SK-N-SH (cell line): Measurements from ENCODE around the gene VIPR2. TPM values are rescaled to one million over a fixed set of nuclear protein-coding genes. Genes with fewer than 3 reads are reported as not detected.
"Not testable (repeated sequence)": the region's sequence is repeated elsewhere in the genome, so short reads cannot be mapped to it uniquely, and the experiment has no call there.

ENCODE experiments used
- CTCF ChIA-PET: fragments of 300-600, 350-600 bp; formaldehyde crosslinking; extraction: SDS; loops from one replicate; lab custom pipeline; 2021; lab: Yijun Ruan, JAX
- POLR2A ChIA-PET: fragments of 350-600 bp; sonication (Branson Sonifier 250); formaldehyde crosslinking; extraction: SDS; loops from one replicate; lab custom pipeline; 2020; ENCODE audit warnings: antibody characterized with exemption, inconsistent platforms; lab: Yijun Ruan, JAX
- DNase-seq: peaks from one replicate; pipeline ENCODE4 v3.0.0; 2012
- H2AFZ ChIP-seq: fragments of 200-600 bp; sonication (generic); 2 replicates; pipeline ENCODE4 v1.8.1; 2016; ENCODE audit warnings: antibody characterized with exemption, mild to moderate bottlenecking, low read depth
- H3F3A ChIP-seq: fragments of 200-600 bp; sonication (generic); replicated peaks from 2 replicates; pipeline ENCODE3; 2016; ENCODE audit warnings: antibody characterized with exemption, mild to moderate bottlenecking; ENCODE audit not compliant: insufficient read depth
- H3K27ac ChIP-seq, 2 experiments: fragments of 200-500 bp in 1 of 2; fragments of 200-600 bp in 1 of 2; sonication (Bioruptor generic) in 1 of 2; sonication (generic), shearing (Covaris generic) in 1 of 2; 2 replicates each; pipeline versions ENCODE4 v1.5.1 to v1.6.1; 2014 to 2016; ENCODE audit warnings: low read depth in 2 of 2, inconsistent platforms in 1 of 2, low read length in 1 of 2, mild to moderate bottlenecking in 1 of 2, mixed read lengths in 1 of 2
- H3K27me3 ChIP-seq: fragments of 200-600 bp; sonication (generic), shearing (Covaris generic); 2 replicates; pipeline ENCODE4 v1.6.1; 2016; ENCODE audit warnings: mixed run types; ENCODE audit not compliant: insufficient read depth
- H3K36me3 ChIP-seq, 2 experiments: fragments of 200-500 bp in 1 of 2; fragments of 200-600 bp in 1 of 2; sonication (Bioruptor generic) in 1 of 2; sonication (generic) in 1 of 2; replicated peaks in 1 of 2; 2 replicates each; pipeline versions ENCODE3 to v1.5.1; 2014 to 2016; ENCODE audit warnings: low read length in 1 of 2, mild to moderate bottlenecking in 1 of 2; ENCODE audit not compliant: insufficient read depth in 2 of 2, control insufficient read depth in 1 of 2
- H3K4me1 ChIP-seq, 2 experiments: fragments of 200-500 bp in 1 of 2; fragments of 200-600 bp in 1 of 2; sonication (Bioruptor generic) in 1 of 2; sonication (generic), shearing (Covaris generic) in 1 of 2; 2 replicates each; pipeline versions ENCODE4 v1.5.1 to v1.6.1; 2014 to 2016; ENCODE audit warnings: low read depth in 1 of 2, low read length in 1 of 2, mixed run types in 1 of 2; ENCODE audit not compliant: insufficient read depth in 2 of 2, control insufficient read depth in 1 of 2
- H3K4me2 ChIP-seq: fragments of 200-600 bp; sonication (generic), shearing (Covaris generic); 2 replicates; pipeline ENCODE4 v1.6.1; 2017; ENCODE audit warnings: mixed run types
- H3K4me3 ChIP-seq, 2 experiments: fragments of 200-500 bp in 1 of 2; fragments of 200-600 bp in 1 of 2; sonication (Bioruptor generic) in 1 of 2; sonication (generic), shearing (Covaris generic) in 1 of 2; 2 replicates each; pipeline versions ENCODE4 v1.5.1 to v1.8.1; 2014 to 2016; ENCODE audit warnings: low read depth in 2 of 2, inconsistent platforms in 1 of 2, low read length in 1 of 2, mild to moderate bottlenecking in 1 of 2, mixed read lengths in 1 of 2, moderate library complexity in 1 of 2
- H3K79me2 ChIP-seq: fragments of 200-600 bp; sonication (generic); 2 replicates; pipeline ENCODE4 v1.8.1; 2017; ENCODE audit warnings: mild to moderate bottlenecking; ENCODE audit not compliant: insufficient read depth
- H3K9ac ChIP-seq: fragments of 200-600 bp; sonication (generic); 2 replicates; pipeline ENCODE4 v1.6.1; 2017; ENCODE audit warnings: mixed run types
- H3K9me2 ChIP-seq: fragments of 200-600 bp; sonication (generic); 2 replicates; pipeline ENCODE4 v1.6.1; 2017; ENCODE audit warnings: mixed run types
- H3K9me3 ChIP-seq: fragments of 200-600 bp; sonication (generic); 2 replicates; pipeline ENCODE4 v1.6.1; 2017; ENCODE audit warnings: mixed run types, mild to moderate bottlenecking, moderate library complexity
- H4K20me1 ChIP-seq: fragments of 200-600 bp; sonication (generic); 2 replicates; pipeline ENCODE4 v1.6.1; 2017; ENCODE audit warnings: mild to moderate bottlenecking, mixed run types; ENCODE audit not compliant: insufficient read depth
- ELF1 ChIP-seq: IDR thresholded peaks from 2 replicates; pipeline ENCODE4 v1.4.0; 2012
- EP300 ChIP-seq, 2 experiments: IDR thresholded peaks; 2 replicates each; pipeline versions ENCODE4 v1.4.0 to v1.6.1; 2012; ENCODE audit warnings: borderline replicate concordance in 1 of 2, low read depth in 1 of 2, low read length in 1 of 2
- EZH2phosphoT487 ChIP-seq: fragments of 200-600 bp; sonication (generic); IDR thresholded peaks from 2 replicates; pipeline ENCODE4 v1.6.1; 2017; ENCODE audit warnings: low read depth, mixed run types, mild to moderate bottlenecking, antibody characterized with exemption, moderate library complexity, borderline replicate concordance
- FOSL2 ChIP-seq: IDR thresholded peaks from 2 replicates; pipeline ENCODE4 v1.4.0; 2012; ENCODE audit warnings: low read depth, mild to moderate bottlenecking, moderate library complexity, borderline replicate concordance
- JUND ChIP-seq: IDR thresholded peaks from 2 replicates; pipeline ENCODE4 v1.4.0; 2012
- MEF2A ChIP-seq: IDR thresholded peaks from 2 replicates; pipeline ENCODE4 v1.4.0; 2012; ENCODE audit warnings: low read depth, borderline replicate concordance
- NFIC ChIP-seq: IDR thresholded peaks from 2 replicates; pipeline ENCODE4 v1.4.0; 2012; ENCODE audit warnings: borderline replicate concordance
- NRF1 ChIP-seq: IDR thresholded peaks from 2 replicates; pipeline ENCODE4 v1.6.1; 2012; ENCODE audit warnings: low read depth, mild to moderate bottlenecking, low read length
- RCOR1 ChIP-seq: fragments of 150-350 bp; IDR thresholded peaks from 2 replicates; pipeline ENCODE4 v1.6.1; 2017; ENCODE audit warnings: antibody characterized with exemption, low read length
- RFX5 ChIP-seq: IDR thresholded peaks from 2 replicates; pipeline ENCODE4 v1.6.1; 2012; ENCODE audit warnings: mild to moderate bottlenecking, improper control_type of control experiment, low read length
- SIN3A ChIP-seq: IDR thresholded peaks from 2 replicates; pipeline ENCODE4 v1.6.1; 2012; ENCODE audit warnings: low read depth, mild to moderate bottlenecking, low read length, moderate library complexity, borderline replicate concordance
- WGBS: methylation state at CpG from one replicate; pipeline ENCODE4 v1.1.6; 2017; ENCODE audit warnings: low lambda C conversion rate; 5-methylcytosine and 5-hydroxymethylcytosine counted together
- polyA plus RNA-seq, 3 experiments: library from polyadenylated mRNA; depleted of rRNA; stranded (reverse); fragments of >200 nt; gene quantifications; 2 replicates each; pipeline ENCODE4 v1.2.3, GENCODE V29; 2012

Gene VIPR2
- polyA plus RNA-seq, 1 of the 3 experiments (the other 2 are of a cell fraction): not detected

GRCh38 chr7:159123294-159123693, 21.4 kb downstream of the VIPR2 start:
- H3K4me1 ChIP-seq, H4K20me1 ChIP-seq, H2AFZ ChIP-seq, H3K4me2 ChIP-seq, H3K4me3 ChIP-seq, DNase-seq, H3K79me2 ChIP-seq, H3K9ac ChIP-seq, H3K27ac ChIP-seq, POLR2A ChIA-PET, H3F3A ChIP-seq, H3K36me3 ChIP-seq, H3K9me3 ChIP-seq, H3K27me3 ChIP-seq, H3K9me2 ChIP-seq: not testable (repeated sequence)
- CTCF ChIA-PET: interaction anchor here (1.0 to 1.1 kb wide), 2 partner anchors 8 to 13 kb away, joined by 3 read pairs; no protein-coding TSS in a partner anchor

GRCh38 chr7:159122276-159122675, 22.4 kb downstream of the VIPR2 start:
- no peak for TF ChIP-seq NRF1
- TF ChIP-seq MEF2A: no peak
- no peak for TF ChIP-seq ELF1
- no peak for TF ChIP-seq RCOR1
- TF ChIP-seq EZH2phosphoT487: no peak
- TF ChIP-seq JUND: no peak
- TF ChIP-seq SIN3A: no peak
- TF ChIP-seq FOSL2: no peak
- TF ChIP-seq RFX5: no peak
- H3K4me2 ChIP-seq: no peak overlapping the region
- no peak overlapping the region for H3K27ac ChIP-seq
- no peaks in the 10 kb centered on the region for H3K36me3 ChIP-seq
- H3K9me2 ChIP-seq: no peaks in the 10 kb centered on the region
- no peaks in the 10 kb centered on the region for H4K20me1 ChIP-seq
- no peaks in the 10 kb centered on the region for H3K27me3 ChIP-seq
- no peaks in the 10 kb centered on the region for H3K9me3 ChIP-seq
- POLR2A ChIA-PET: no interaction called here
- no peak overlapping the region for H3K4me3 ChIP-seq
- no peaks in the 10 kb centered on the region for H3K4me1 ChIP-seq
- H3K9ac ChIP-seq: no peak overlapping the region
- 14% methylated on average over 7 of the region's 7 CpGs for WGBS
- H3F3A ChIP-seq: no peaks in the 10 kb centered on the region
- CTCF ChIA-PET: interaction anchor here (0.9 to 1.0 kb wide), 2 partner anchors 14 to 17 kb away, joined by 3 read pairs; no protein-coding TSS in a partner anchor
- no peak for DNase-seq
- H3K79me2 ChIP-seq: no peaks in the 10 kb centered on the region
- no peak overlapping the region for H2AFZ ChIP-seq

GRCh38 chr7:159121476-159121875, 23.2 kb downstream of the VIPR2 start:
- H3K9me3 ChIP-seq: no peaks in the 10 kb centered on the region
- CTCF ChIA-PET: no interaction called here
- 50% methylated on average over 4 of the region's 4 CpGs for WGBS

More at GRCh38 chr7:159121476-159121875, 23.2 kb downstream of the VIPR2 start:
- no peak overlapping the region for H3K4me2 ChIP-seq
- H3K4me1 ChIP-seq: no peaks in the 10 kb centered on the region
- no peak overlapping the region for H3K27ac ChIP-seq
- H3K4me3 ChIP-seq: no peak overlapping the region
- no peaks in the 10 kb centered on the region for H3K9me2 ChIP-seq
- DNase-seq: no peak
- H3K79me2 ChIP-seq: no peaks in the 10 kb centered on the region
- no peaks in the 10 kb centered on the region for H4K20me1 ChIP-seq
- POLR2A ChIA-PET: no interaction called here
- no peak overlapping the region for H3K9ac ChIP-seq
- no peaks in the 10 kb centered on the region for H3K27me3 ChIP-seq
- TF ChIP-seq SIN3A: no peak
- TF ChIP-seq FOSL2: no peak
- TF ChIP-seq NFIC: no peak
- no peak for TF ChIP-seq ELF1
- no peak for TF ChIP-seq EP300 (IDR thresholded peaks at IDR 0.05; ENCODE audit: borderline replicate concordance in 1 of 2, low read depth in 1 of 2, low read length in 1 of 2)
- no peaks in the 10 kb centered on the region for H3K36me3 ChIP-seq
- H3F3A ChIP-seq: no peaks in the 10 kb centered on the region
- no peak overlapping the region for H2AFZ ChIP-seq
